Smooth muscle cell (in vitro differentiated cells): ENCODE data around the gene BORCS6. TPM values are rescaled to one million over a fixed set of nuclear protein-coding genes. Genes with fewer than 3 reads are reported as not detected.

Source experiments
- DNase-seq: peaks from one replicate; lab custom pipeline; 2025; ENCODE audit not compliant: unreplicated experiment; lab: John Stamatoyannopoulos, UW
- H2AFZ ChIP-seq: fragments of 200-600 bp; sonication (generic); 2 replicates; pipeline ENCODE4 v1.6.0; 2016; ENCODE audit warnings: antibody characterized with exemption, low read depth, mild to moderate bottlenecking
- H3F3A ChIP-seq: fragments of 200-600 bp; sonication (generic); 2 replicates; pipeline ENCODE4 v1.6.0; 2017; ENCODE audit warnings: antibody characterized with exemption, low read depth
- H3K27ac ChIP-seq: fragments of 200-600 bp; sonication (generic); 2 replicates; pipeline ENCODE4 v1.5.1; 2016; ENCODE audit warnings: low read depth, mild to moderate bottlenecking
- H3K27me3 ChIP-seq: fragments of 200-600 bp; sonication (generic); 2 replicates; pipeline ENCODE4 v1.6.1; 2016; ENCODE audit warnings: low read depth, mild to moderate bottlenecking
- H3K36me3 ChIP-seq: fragments of 200-600 bp; sonication (generic); 2 replicates; pipeline ENCODE4 v1.5.1; 2016; ENCODE audit warnings: low read depth
- H3K4me1 ChIP-seq: fragments of 200-600 bp; sonication (generic); 2 replicates; pipeline ENCODE4 v1.5.1; 2016; ENCODE audit warnings: low read depth
- H3K4me2 ChIP-seq: fragments of 200-600 bp; sonication (generic); 2 replicates; pipeline ENCODE4 v1.6.0; 2016; ENCODE audit warnings: mild to moderate bottlenecking
- H3K4me3 ChIP-seq: fragments of 200-600 bp; sonication (generic); 2 replicates; pipeline ENCODE4 v1.5.1; 2016; ENCODE audit warnings: mild to moderate bottlenecking
- H3K79me2 ChIP-seq: fragments of 200-600 bp; sonication (generic); 2 replicates; pipeline ENCODE4 v1.6.0; 2016; ENCODE audit warnings: low read depth, mild to moderate bottlenecking
- H3K9ac ChIP-seq: fragments of 200-600 bp; sonication (generic); 2 replicates; pipeline ENCODE4 v1.6.0; 2016; ENCODE audit warnings: low read depth
- H3K9me3 ChIP-seq: fragments of 200-600 bp; sonication (generic); replicated peaks from 2 replicates; pipeline ENCODE4 v1.5.1; 2016; ENCODE audit warnings: low read depth
- H4K20me1 ChIP-seq: fragments of 200-600 bp; sonication (generic); 2 replicates; pipeline ENCODE4 v1.6.0; 2016; ENCODE audit warnings: low read depth
- CTCF ChIP-seq: fragments of 200-600 bp; sonication (generic); IDR thresholded peaks from 2 replicates; pipeline ENCODE4 v1.5.1; 2017; ENCODE audit warnings: borderline replicate concordance, mild to moderate bottlenecking, antibody characterized with exemption; ENCODE audit not compliant: insufficient read depth, poor library complexity, severe bottlenecking
- WGBS: methylation state at CpG from one replicate; pipeline ENCODE4 v1.1.7; 2016; ENCODE audit warnings: low lambda C conversion rate; 5-methylcytosine and 5-hydroxymethylcytosine counted together
- polyA plus RNA-seq: library from polyadenylated mRNA; unstranded; fragments of >200 nt; fragmentation: Nextera tagmentation; extraction: Ambion mirVana; gene quantifications from 2 replicates; pipeline ENCODE4 v1.2.1, GENCODE V29; 2016
- total RNA-seq: library from RNA; depleted of rRNA; stranded (reverse); fragments of >200 nt; gene quantifications from 2 replicates; pipeline ENCODE4 v1.2.3, GENCODE V29; 2014

BORCS6 gene
- total RNA-seq, result 1.8 and 6.3 TPM in 2 replicates
- polyA plus RNA-seq, result 3.2 and 3.9 TPM in 2 replicates

GRCh38 chr17:8189711-8190477, at the start of gene BORCS6:
TSS of gene BORCS6 (minus strand) at chr17:8190180. CDS start at chr17:8190140, 40 bp downstream.
- Histone ChIP-seq H3K4me1 (peaks cover 12% of the 10 kb centered on the region), H3F3A (peaks cover 17% of the 10 kb centered on the region), H4K20me1 (peaks cover 19% of the 10 kb centered on the region), H3K9ac (peak within 1 kb of the TSS; percentile 78), H3K79me2 (no peaks in the 10 kb centered on the region), H3K9me3 (no peaks in the 10 kb centered on the region), H2AFZ (peak within 1 kb of the TSS; percentile 82), H3K27me3 (no peaks in the 10 kb centered on the region), H3K4me2 (peak within 1 kb of the TSS; percentile 88), H3K4me3 (peak within 1 kb of the TSS; percentile 75), H3K27ac (peak within 1 kb of the TSS; percentile 68), H3K36me3 (no peaks in the 10 kb centered on the region)
- TF ChIP-seq CTCF, result no peak
- DNase-seq, result peak; percentile 71
- 1% methylated on average over 66 of the region's 70 CpGs for WGBS

- Histone ChIP-seq H4K20me1 (no peaks in the 10 kb centered on the region), H3K27me3 (no peaks in the 10 kb centered on the region), H3K4me3 (no peak overlapping the region), H3K27ac (no peak overlapping the region), H3K36me3 (no peaks in the 10 kb centered on the region), H3K79me2 (no peaks in the 10 kb centered on the region), H3K4me1 (no peaks in the 10 kb centered on the region), H3K9me3 (no peaks in the 10 kb centered on the region), H3K9ac (no peak overlapping the region), H3K4me2 (no peak overlapping the region), H3F3A (no peaks in the 10 kb centered on the region), H2AFZ (no peak overlapping the region)
- no peak for DNase-seq
- no peak for TF ChIP-seq CTCF
- WGBS, result 97% methylated on average over 4 of the region's 4 CpGs
These were observed 47.9 kb upstream of the BORCS6 start for GRCh38 chr17:8237886-8238285.

- Histone ChIP-seq H3K36me3 (no peaks in the 10 kb centered on the region), H3K9me3 (no peaks in the 10 kb centered on the region), H3K4me1 (no peaks in the 10 kb centered on the region), H4K20me1 (no peaks in the 10 kb centered on the region), H3K27ac (no peak overlapping the region), H2AFZ (no peak overlapping the region), H3K27me3 (no peaks in the 10 kb centered on the region), H3K4me2 (no peak overlapping the region), H3K79me2 (no peaks in the 10 kb centered on the region), H3K4me3 (no peak overlapping the region), H3F3A (no peaks in the 10 kb centered on the region), H3K9ac (no peak overlapping the region)
- no peak for DNase-seq
- 97% methylated on average over 7 of the region's 7 CpGs for WGBS
- TF ChIP-seq CTCF, result no peak
These were observed 47.2 kb upstream of the BORCS6 start for GRCh38 chr17:8237175-8237574.

- Histone ChIP-seq H3K4me2 (no peak overlapping the region), H3K79me2 (no peaks in the 10 kb centered on the region), H3K4me1 (no peaks in the 10 kb centered on the region), H3K9me3 (no peaks in the 10 kb centered on the region), H2AFZ (no peak overlapping the region), H3K36me3 (no peaks in the 10 kb centered on the region), H3K4me3 (no peak overlapping the region), H3K9ac (no peak overlapping the region), H3K27ac (no peak overlapping the region), H3K27me3 (no peaks in the 10 kb centered on the region), H4K20me1 (no peaks in the 10 kb centered on the region), H3F3A (no peaks in the 10 kb centered on the region)
- no peak for TF ChIP-seq CTCF
- no peak for DNase-seq
- WGBS, result 91% methylated on average over 7 of the region's 7 CpGs
These were observed 45.7 kb upstream of the BORCS6 start for GRCh38 chr17:8235676-8236075.
